CD4-positive, alpha-beta T cell (primary cell): ENCODE measurements around the gene JRKL. TPM values are rescaled to one million over a fixed set of nuclear protein-coding genes. Genes with fewer than 3 reads are reported as not detected.
"Not testable (repeated sequence)": the region's sequence is repeated elsewhere in the genome, so short reads cannot be mapped to it uniquely, and the experiment has no call there.

Experiments used
- ATAC-seq: fragments of 200-7000 bp; cut with Tn5 transposase; one replicate; pipeline ENCODE4 v1.10.0; 2022; ENCODE audit warnings: mild to moderate bottlenecking; ENCODE audit not compliant: poor library complexity
- CTCF ChIA-PET: fragments of 350-600 bp; sonication (Branson Sonifier 250); formaldehyde crosslinking; loops from one replicate; lab custom pipeline; 2021; ENCODE audit warnings: antibody characterized with exemption, inconsistent platforms; lab: Charles Lee
- POLR2A ChIA-PET: fragments of 350-600 bp; sonication (Branson Sonifier 250); formaldehyde crosslinking; loops from one replicate; lab custom pipeline; 2021; ENCODE audit warnings: antibody characterized with exemption, inconsistent platforms; lab: Charles Lee
- DNase-seq, 14 experiments: peaks; one replicate each; pipeline ENCODE4 v3.0.0-alpha.2; 2013 to 2020; ENCODE audit warnings: mixed read lengths in 2 of 14
- H3K27ac ChIP-seq, 2 donors: one replicate each; pipeline versions ENCODE4 v1.5.1 to v1.7.0; 2013; ENCODE audit warnings: low read length in 2 of 2, low read depth in 1 of 2, mild to moderate bottlenecking in 1 of 2
- H3K27me3 ChIP-seq, 2 experiments: 1 replicate in 1 of 2; 2 replicates in 1 of 2; pipeline versions ENCODE4 v1.6.1 to v1.7.0; 2013; ENCODE audit warnings: low read length in 2 of 2, control low read depth in 1 of 2, mild to moderate bottlenecking in 1 of 2, moderate library complexity in 1 of 2; ENCODE audit not compliant: insufficient read depth in 2 of 2, control insufficient read depth in 1 of 2
- H3K36me3 ChIP-seq: one replicate; pipeline ENCODE4 v1.6.1; 2013; ENCODE audit warnings: low read length, control low read depth; ENCODE audit not compliant: insufficient read depth
- H3K4me1 ChIP-seq: one replicate; pipeline ENCODE4 v1.6.1; 2013; ENCODE audit warnings: low read length, control low read depth; ENCODE audit not compliant: insufficient read depth
- H3K4me3 ChIP-seq: one replicate; pipeline ENCODE4 v1.5.1; 2013; ENCODE audit warnings: mild to moderate bottlenecking, low read length, moderate library complexity
- H3K9me3 ChIP-seq, 2 experiments: 1 replicate in 1 of 2; 2 replicates in 1 of 2; pipeline versions ENCODE4 v1.6.1 to v1.7.0; 2013; ENCODE audit warnings: low read length in 2 of 2, mild to moderate bottlenecking in 2 of 2, control low read depth in 1 of 2, moderate library complexity in 1 of 2; ENCODE audit not compliant: control insufficient read depth in 1 of 2, insufficient read depth in 1 of 2
- H3K27ac Mint-ChIP-seq: one replicate; pipeline ENCODE4 v1.8.0; 2020; ENCODE audit warnings: mixed read lengths
- H3K27me3 Mint-ChIP-seq: one replicate; pipeline ENCODE4 v1.8.0; 2021; ENCODE audit warnings: mixed read lengths
- H3K36me3 Mint-ChIP-seq: one replicate; pipeline ENCODE4 v1.8.0; 2021; ENCODE audit warnings: low read depth, mixed read lengths
- H3K4me1 Mint-ChIP-seq: one replicate; pipeline ENCODE4 v1.8.0; 2021; ENCODE audit warnings: low read depth, mixed read lengths
- H3K4me3 Mint-ChIP-seq: one replicate; pipeline ENCODE4 v1.8.0; 2020; ENCODE audit warnings: mild to moderate bottlenecking, mixed read lengths
- H3K9me3 Mint-ChIP-seq: one replicate; pipeline ENCODE4 v1.8.0; 2020; ENCODE audit warnings: mixed read lengths
- intact Hi-C, 2 experiments: fragments of 100-400 bp; cut with DNase I in 1 of 2; cut with micrococcal nuclease in 1 of 2; formaldehyde crosslinking; loops; one replicate each; pipeline versions ENCODE4 v1.15.1 to v1.9.0; 2023 to 2025; cut with DNase I, micrococcal nuclease
- total RNA-seq, 174 experiments: library from RNA in 2 of 174; stranded (reverse) in 2 of 174; gene quantifications; one replicate each; pipeline ENCODE4 v1.2.3 and lab custom pipeline; 2021 to 2026
- TF ChIP-seq, protein P1 (sequence below): fragments of 200-600 bp; IDR thresholded peaks from one replicate; pipeline ENCODE4 v1.8.0; 2022; ENCODE audit warnings: antibody characterized with exemption, mild to moderate bottlenecking

Gene JRKL
- total RNA-seq, 2 experiments from 2014 or later, result 3.0 to 3.5 TPM

- Histone ChIP-seq H3K9me3 (no peaks in the 10 kb centered on the region), H3K36me3 (no peaks in the 10 kb centered on the region), H3K4me1 (no peaks in the 10 kb centered on the region), H3K27ac (no peak overlapping the region), H3K4me3 (no peak overlapping the region), H3K27me3 (peaks cover 0 to 3% of the 10 kb centered on the region in 2 experiments)
- Mint-ChIP-seq H3K36me3 (no peaks in the 10 kb centered on the region), H3K9me3 (no peaks in the 10 kb centered on the region), H3K27me3 (no peaks in the 10 kb centered on the region), H3K4me3 (no peak overlapping the region), H3K27ac (no peak overlapping the region), H3K4me1 (no peaks in the 10 kb centered on the region)
- DNase-seq (no peak), ATAC-seq (no peak)
- TF ChIP-seq, protein P1, sequence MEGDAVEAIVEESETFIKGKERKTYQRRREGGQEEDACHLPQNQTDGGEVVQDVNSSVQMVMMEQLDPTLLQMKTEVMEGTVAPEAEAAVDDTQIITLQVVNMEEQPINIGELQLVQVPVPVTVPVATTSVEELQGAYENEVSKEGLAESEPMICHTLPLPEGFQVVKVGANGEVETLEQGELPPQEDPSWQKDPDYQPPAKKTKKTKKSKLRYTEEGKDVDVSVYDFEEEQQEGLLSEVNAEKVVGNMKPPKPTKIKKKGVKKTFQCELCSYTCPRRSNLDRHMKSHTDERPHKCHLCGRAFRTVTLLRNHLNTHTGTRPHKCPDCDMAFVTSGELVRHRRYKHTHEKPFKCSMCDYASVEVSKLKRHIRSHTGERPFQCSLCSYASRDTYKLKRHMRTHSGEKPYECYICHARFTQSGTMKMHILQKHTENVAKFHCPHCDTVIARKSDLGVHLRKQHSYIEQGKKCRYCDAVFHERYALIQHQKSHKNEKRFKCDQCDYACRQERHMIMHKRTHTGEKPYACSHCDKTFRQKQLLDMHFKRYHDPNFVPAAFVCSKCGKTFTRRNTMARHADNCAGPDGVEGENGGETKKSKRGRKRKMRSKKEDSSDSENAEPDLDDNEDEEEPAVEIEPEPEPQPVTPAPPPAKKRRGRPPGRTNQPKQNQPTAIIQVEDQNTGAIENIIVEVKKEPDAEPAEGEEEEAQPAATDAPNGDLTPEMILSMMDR, result no peak
- CTCF ChIA-PET, result no interaction called here
- POLR2A ChIA-PET, result no interaction called here
- intact Hi-C loops, result loop anchor here in 1 of 2 experiments (10.0 kb wide), 1 partner anchor 1243 kb away; no protein-coding TSS in a partner anchor
Observed at GRCh38 chr11:96397863-96398262, 8.1 kb downstream of the JRKL start.

GRCh38 chr11:96400697-96401096, 10.9 kb downstream of the JRKL start:
- ChIA-PET POLR2A (no interaction called here), CTCF (no interaction called here)
- TF ChIP-seq, protein P1, result no peak
- Mint-ChIP-seq H3K27ac (no peak overlapping the region), H3K4me3 (no peak overlapping the region), H3K27me3 (peaks cover 4% of the 10 kb centered on the region), H3K4me1 (no peaks in the 10 kb centered on the region), H3K9me3 (no peaks in the 10 kb centered on the region), H3K36me3 (no peaks in the 10 kb centered on the region)
- Histone ChIP-seq H3K36me3 (no peaks in the 10 kb centered on the region), H3K9me3 (no peaks in the 10 kb centered on the region), H3K4me3 (no peak overlapping the region), H3K27me3 (peaks cover 0 to 3% of the 10 kb centered on the region in 2 experiments), H3K4me1 (no peaks in the 10 kb centered on the region), H3K27ac (no peak overlapping the region)
- ATAC-seq (no peak), DNase-seq (no peak)
- intact Hi-C loops, result no loop called here

GRCh38 chr11:96411412-96411811, 21.6 kb downstream of the JRKL start:
- H3K4me1 ChIP-seq, intact Hi-C loops, H3K9me3 Mint-ChIP-seq, POLR2A ChIA-PET, ATAC-seq, H3K4me1 Mint-ChIP-seq, H3K9me3 ChIP-seq, H3K27ac ChIP-seq, H3K27me3 ChIP-seq, H3K27ac Mint-ChIP-seq, DNase-seq, CTCF ChIA-PET, H3K4me3 ChIP-seq, H3K36me3 Mint-ChIP-seq, H3K36me3 ChIP-seq: not testable (repeated sequence)
- H3K4me3 Mint-ChIP-seq, result peak overlapping the region; percentile 31
- H3K27me3 Mint-ChIP-seq, result peaks cover 34% of the 10 kb centered on the region

DNA sequence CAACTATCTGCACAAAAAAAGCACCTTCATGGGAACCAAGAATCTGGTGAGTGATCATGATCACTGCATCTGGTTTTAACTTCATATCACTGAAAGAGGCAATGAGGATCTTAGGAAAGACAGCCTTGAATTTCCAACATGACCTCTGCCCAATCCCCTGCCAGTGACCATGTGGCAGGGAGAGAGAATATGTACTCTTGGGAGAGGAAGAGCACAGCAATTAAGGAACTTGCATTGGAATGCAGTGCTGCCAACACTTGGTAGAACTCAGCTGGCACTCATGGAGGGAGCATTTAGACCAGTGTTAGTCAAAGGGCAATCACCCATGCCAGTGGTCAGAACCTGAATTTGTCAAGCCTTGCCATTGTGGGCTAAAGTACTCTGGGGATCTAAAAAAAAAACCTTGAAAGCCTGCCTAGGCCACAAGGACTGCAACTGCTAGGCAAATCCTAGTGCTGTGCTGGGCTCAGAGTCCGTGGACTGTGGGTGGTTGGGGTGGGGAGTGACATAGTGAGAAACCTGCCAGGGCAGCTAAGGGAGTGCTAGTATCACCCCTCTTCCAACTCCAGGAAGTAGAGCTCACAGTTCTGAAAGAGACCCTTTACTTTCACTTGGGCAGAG, 23.1 kb downstream of the JRKL start:
- Histone ChIP-seq H3K27ac (no peak overlapping the region), H3K9me3 (no peaks in the 10 kb centered on the region), H3K4me3 (no peak overlapping the region), H3K4me1 (no peaks in the 10 kb centered on the region), H3K27me3 (peaks cover 8 to 9% of the 10 kb centered on the region in 2 experiments), H3K36me3 (no peaks in the 10 kb centered on the region)
- intact Hi-C loops, result no loop called here
- no peaks in the 10 kb centered on the region for H3K9me3 Mint-ChIP-seq
- H3K36me3 Mint-ChIP-seq, result no peaks in the 10 kb centered on the region
- ChIA-PET POLR2A (no interaction called here), CTCF (no interaction called here)
- no peak for DNase-seq
- H3K27me3 Mint-ChIP-seq, result peaks cover 39% of the 10 kb centered on the region
- no peaks in the 10 kb centered on the region for H3K4me1 Mint-ChIP-seq
- H3K27ac Mint-ChIP-seq, result no peak overlapping the region
- no peak overlapping the region for H3K4me3 Mint-ChIP-seq
- TF ChIP-seq, protein P1, result no peak
- no peak for ATAC-seq
